Right kidney (tissue), 1 donor: ENCODE data around the gene CLCN4.

Experiments
- DNase-seq: peaks from one replicate; pipeline ENCODE4 v3.0.0-alpha.2; 2016

Gene CLCN4

GRCh38 chrX:10166731-10167151 lies 10.0 kb downstream of the CLCN4 start:
- DNase-seq, result no peak

GRCh38 chrX:10167573-10167972 lies 10.8 kb downstream of the CLCN4 start:
- DNase-seq, result no peak

GRCh38 chrX:10168226-10168625 lies 11.5 kb downstream of the CLCN4 start:
- DNase-seq, result no peak

GRCh38 chrX:10169175-10169574 lies 12.4 kb downstream of the CLCN4 start:
- no peak for DNase-seq

- no peak for DNase-seq
Observed at GRCh38 chrX:10171249-10171648, 14.5 kb downstream of the CLCN4 start.

GRCh38 chrX:10172877-10173276 lies 16.1 kb downstream of the CLCN4 start:
- DNase-seq, result no peak

- peak; percentile 74 for DNase-seq
Observed at GRCh38 chrX:10173331-10173900, 16.6 kb downstream of the CLCN4 start.

- DNase-seq, result no peak
Observed at GRCh38 chrX:10174051-10174450, 17.3 kb downstream of the CLCN4 start.

GRCh38 chrX:10174810-10175209 lies 18.0 kb downstream of the CLCN4 start:
- DNase-seq, result no peak

GRCh38 chrX:10175319-10175871 lies 18.6 kb downstream of the CLCN4 start:
- no peak for DNase-seq

- no peak for DNase-seq
Observed at GRCh38 chrX:10176121-10177003, 19.6 kb downstream of the CLCN4 start.

GRCh38 chrX:10177004-10177396 lies 20.2 kb downstream of the CLCN4 start:
- no peak for DNase-seq

- no peak for DNase-seq
Observed at GRCh38 chrX:10177601-10178000, 20.8 kb downstream of the CLCN4 start.

- DNase-seq, result no peak
Observed at GRCh38 chrX:10178866-10179463, 22.2 kb downstream of the CLCN4 start.

GRCh38 chrX:10183760-10184159 lies 27.0 kb downstream of the CLCN4 start:
- DNase-seq, result no peak

GRCh38 chrX:10184411-10184810 lies 27.6 kb downstream of the CLCN4 start:
- no peak for DNase-seq

- DNase-seq, result no peak
Observed at GRCh38 chrX:10186355-10186754, 29.6 kb downstream of the CLCN4 start.

GRCh38 chrX:10187421-10187820 lies 30.6 kb downstream of the CLCN4 start:
- DNase-seq, result no peak

GRCh38 chrX:10189317-10190268 lies 32.8 kb downstream of the CLCN4 start:
- DNase-seq, result peak; percentile 61

- no peak for DNase-seq
Observed at GRCh38 chrX:10190367-10190766, 33.6 kb downstream of the CLCN4 start.

GRCh38 chrX:10193587-10193986 lies 36.8 kb downstream of the CLCN4 start:
- DNase-seq, result no peak

- DNase-seq, result no peak
Observed at GRCh38 chrX:10195425-10195824, 38.6 kb downstream of the CLCN4 start.
